HepG2 (cell line): ENCODE measurements around the gene DCHS2. TPM values are rescaled to one million over a fixed set of nuclear protein-coding genes. Genes with fewer than 3 reads are reported as not detected.

Source experiments
- ATAC-seq: fragments of 200-7000 bp; cut with Tn5 transposase; 3 replicates; pipeline ENCODE4 v1.9.1; 2020; ENCODE audit warnings: mild to moderate bottlenecking, moderate library complexity
- BruUV-seq: library from RNA; stranded (reverse); fragments of 400-500 nt; replicated peaks from 2 replicates; lab custom pipeline; 2021; lab: Mats Ljungman, UMichigan
- CTCF ChIA-PET: fragments of 300-600 bp; formaldehyde crosslinking; extraction: SDS; loops from one replicate; lab custom pipeline; 2021; ENCODE audit warnings: low total read pairs, inconsistent platforms, low intra/inter-chr PET ratio; lab: Yijun Ruan, JAX
- POLR2A ChIA-PET: fragments of 350-600 bp; sonication (Branson Sonifier 250); formaldehyde crosslinking; loops from one replicate; lab custom pipeline; 2020; ENCODE audit warnings: antibody characterized with exemption, inconsistent platforms; lab: Yijun Ruan, JAX
- DNase-seq: peaks from one replicate; pipeline ENCODE4 v3.0.0-alpha.2; 2015; ENCODE audit warnings: low spot score
- FAIRE-seq: peaks from 3 replicates; lab custom pipeline; 2011; peaks lifted over from hg19 to GRCh38; lab: Jason Lieb, UNC
- H2AFZ ChIP-seq: one replicate; pipeline ENCODE4 v1.6.1; 2011; ENCODE audit warnings: low read length, inconsistent platforms
- H3K27ac ChIP-seq: fragments of 300-600 bp; 3 replicates; pipeline ENCODE4 v1.8.0; 2011; ENCODE audit warnings: mixed run types, mild to moderate bottlenecking, mixed read lengths, low read length, inconsistent platforms; ENCODE audit not compliant: insufficient read depth; ENCODE audit errors: extremely low read length
- H3K27me3 ChIP-seq, 2 experiments: fragments of 200-600 bp in 1 of 2; 2 replicates in 1 of 2; 3 replicates in 1 of 2; pipeline versions ENCODE4 v1.6.0 to v1.8.0; 2011; ENCODE audit warnings: low read length in 2 of 2, mild to moderate bottlenecking in 2 of 2, moderate library complexity in 2 of 2, inconsistent platforms in 1 of 2; ENCODE audit not compliant: insufficient read depth in 2 of 2, control insufficient read depth in 1 of 2
- H3K36me3 ChIP-seq, 2 experiments: fragments of 200-600 bp in 1 of 2; replicated peaks in 1 of 2; 2 replicates in 1 of 2; 3 replicates in 1 of 2; pipeline versions ENCODE4 v1.5.1 to v1.8.0; 2011; ENCODE audit warnings: low read length in 2 of 2, inconsistent platforms in 1 of 2; ENCODE audit not compliant: insufficient read depth in 2 of 2, control insufficient read depth in 1 of 2
- H3K4me1 ChIP-seq: 2 replicates; pipeline ENCODE4 v1.5.1; 2012; ENCODE audit warnings: low read length, inconsistent platforms; ENCODE audit not compliant: insufficient read depth
- H3K4me2 ChIP-seq: 2 replicates; pipeline ENCODE4 v1.6.0; 2011; ENCODE audit warnings: low read depth, low read length, inconsistent platforms
- H3K4me3 ChIP-seq, 3 experiments: fragments of 200-600 bp in 1 of 3; sonication (generic), shearing (Covaris generic) in 1 of 3; replicated peaks in 1 of 3; 2 replicates each; pipeline ENCODE4 v1.5.1; 2011 to 2016; ENCODE audit warnings: low read length in 3 of 3, inconsistent platforms in 2 of 3, low read depth in 2 of 3, mild to moderate bottlenecking in 2 of 3, control low read depth in 1 of 3, mixed read lengths in 1 of 3; ENCODE audit not compliant: insufficient read depth in 1 of 3
- H3K79me2 ChIP-seq: one replicate; pipeline ENCODE4 v1.6.1; 2011; ENCODE audit warnings: low read length, inconsistent platforms; ENCODE audit not compliant: insufficient read depth
- H3K9ac ChIP-seq: 2 replicates; pipeline ENCODE4 v1.6.0; 2011; ENCODE audit warnings: mild to moderate bottlenecking, low read depth, low read length, inconsistent platforms; ENCODE audit not compliant: insufficient read depth
- H3K9me3 ChIP-seq: 2 replicates; pipeline ENCODE4 v1.5.1; 2012; ENCODE audit warnings: mild to moderate bottlenecking, low read length
- H4K20me1 ChIP-seq: 2 replicates; pipeline ENCODE4 v1.6.0; 2011; ENCODE audit warnings: inconsistent platforms, mild to moderate bottlenecking, low read length, moderate library complexity; ENCODE audit not compliant: insufficient read depth
- ATF1 ChIP-seq: IDR thresholded peaks from 2 replicates; pipeline ENCODE4 v1.6.1; 2016; ENCODE audit warnings: mild to moderate bottlenecking, control low read depth
- CBFB ChIP-seq: sonication (generic); formaldehyde crosslinking; IDR thresholded peaks from 2 replicates; pipeline ENCODE4 v1.4.0; 2020; ENCODE audit warnings: missing genetic modification reagents
- FOXK2 ChIP-seq: fragments of 450-650 bp; IDR thresholded peaks from 2 replicates; pipeline ENCODE4 v1.6.1; 2016
- GTF3A ChIP-seq: sonication (generic); formaldehyde crosslinking; conservative IDR thresholded peaks from 2 replicates; pipeline ENCODE4 v1.4.0; 2020; ENCODE audit warnings: mild to moderate bottlenecking, missing genetic modification reagents
- JUN ChIP-seq: sonication (generic); formaldehyde crosslinking; IDR thresholded peaks from 2 replicates; pipeline ENCODE4 v1.4.0; 2020; ENCODE audit warnings: mild to moderate bottlenecking, missing genetic modification reagents
- NR3C1 ChIP-seq: sonication (generic); formaldehyde crosslinking; IDR thresholded peaks from 2 replicates; pipeline ENCODE4 v1.4.0; 2020; ENCODE audit warnings: missing genetic modification reagents
- TBX3 ChIP-seq: fragments of 450-650 bp; IDR thresholded peaks from 2 replicates; pipeline ENCODE4 v1.6.1; 2017; ENCODE audit warnings: antibody characterized with exemption, mild to moderate bottlenecking, inconsistent platforms, borderline replicate concordance
- ZBTB43 ChIP-seq: sonication (generic); formaldehyde crosslinking; conservative IDR thresholded peaks from 2 replicates; pipeline ENCODE4 v1.4.0; 2020; ENCODE audit warnings: missing genetic modification reagents
- ZNF224 ChIP-seq: sonication (generic); formaldehyde crosslinking; IDR thresholded peaks from 2 replicates; pipeline ENCODE4 v1.5.0; 2020; ENCODE audit warnings: mild to moderate bottlenecking, missing genetic modification reagents
- ZNF256 ChIP-seq: sonication (generic); formaldehyde crosslinking; conservative IDR thresholded peaks from 2 replicates; pipeline ENCODE4 v1.4.0; 2020; ENCODE audit warnings: missing genetic modification reagents
- ZNF546 ChIP-seq: sonication (generic); formaldehyde crosslinking; conservative IDR thresholded peaks from 2 replicates; pipeline ENCODE4 v1.8.1; 2023; ENCODE audit warnings: mild to moderate bottlenecking, missing genetic modification reagents
- ZSCAN25 ChIP-seq: sonication (generic); formaldehyde crosslinking; IDR thresholded peaks from 2 replicates; pipeline ENCODE4 v1.8.0; 2022; ENCODE audit warnings: mild to moderate bottlenecking, missing genetic modification reagents
- WGBS: methylation state at CpG from one replicate; pipeline ENCODE4 v1.1.6; 2017; ENCODE audit warnings: low lambda C conversion rate; 5-methylcytosine and 5-hydroxymethylcytosine counted together
- in situ Hi-C: cut with HindIII; loops from 2 replicates; pipeline ENCODE4 v1.10.0; 2017; ENCODE audit warnings: low pct_unique_long_range_greater_than_20kb; ENCODE audit not compliant: extremely low pct_ligation_motif_present
- intact Hi-C: fragments of 100-400 bp; cut with micrococcal nuclease; formaldehyde crosslinking; loops from one replicate; pipeline ENCODE4 v1.10.0; 2022; ENCODE audit not compliant: unreplicated experiment
- polyA plus RNA-seq, 8 experiments: library from polyadenylated mRNA; depleted of rRNA in 3 of 8; stranded (reverse) in 7 of 8; unstranded in 1 of 8; fragments of >200 nt; fragmentation: Illumina TruSeq in 4 of 8; extraction: Trizol in 4 of 8; gene quantifications; 2 replicates each; pipeline versions ENCODE4 v1.2.1 to v1.2.3, GENCODE V29; 2011 to 2016; ENCODE audit warnings: low read depth in 4 of 8, missing spikeins in 1 of 8, mixed read lengths in 1 of 8; ENCODE audit not compliant: insufficient read depth in 1 of 8
- total RNA-seq, 5 experiments: library from RNA; depleted of rRNA; stranded (reverse); fragments of >200 nt; fragmentation: Illumina TruSeq; extraction: Trizol; gene quantifications; 2 replicates each; pipeline ENCODE4 v1.2.3, GENCODE V29; 2016; ENCODE audit warnings: low read depth in 1 of 5
- TF ChIP-seq, protein P1 (sequence below): sonication (generic); formaldehyde crosslinking; IDR thresholded peaks from 2 replicates; pipeline ENCODE4 v1.5.1; 2020; ENCODE audit warnings: missing genetic modification reagents, mild to moderate bottlenecking, borderline replicate concordance

Gene DCHS2
- total and polyA plus RNA-seq, 2 of the 13 experiments (the other 11 are each of a cell fraction or from before 2014, with no cell fraction given) = 0.03 TPM; not detected in 1

GRCh38 chr4:154529728-154530519, 38.3 kb upstream of the DCHS2 start:
- Histone ChIP-seq H2AFZ (no peak overlapping the region), H3K9me3 (no peaks in the 10 kb centered on the region), H3K4me1 (no peaks in the 10 kb centered on the region), H3K36me3 (no peaks in the 10 kb centered on the region; a peak in 1 of 5 replicates), H3K9ac (no peak overlapping the region), H3K27ac (no peak overlapping the region), H3K4me3 (no peak overlapping the region), H3K79me2 (no peaks in the 10 kb centered on the region), H3K4me2 (no peak overlapping the region), H3K27me3 (no peaks in the 10 kb centered on the region; a peak in 1 of 5 replicates), H4K20me1 (no peaks in the 10 kb centered on the region)
- ChIA-PET CTCF (no interaction called here), POLR2A (no interaction called here)
- intact Hi-C loops (no loop called here), in situ Hi-C loops (no loop called here)
- ATAC-seq (no peak), DNase-seq (no peak), FAIRE-seq (no peak)
- 8% methylated on average over 4 of the region's 4 CpGs for WGBS
- no TSS peak for BruUV-seq
- no peak for TF ChIP-seq CBFB

DNA sequence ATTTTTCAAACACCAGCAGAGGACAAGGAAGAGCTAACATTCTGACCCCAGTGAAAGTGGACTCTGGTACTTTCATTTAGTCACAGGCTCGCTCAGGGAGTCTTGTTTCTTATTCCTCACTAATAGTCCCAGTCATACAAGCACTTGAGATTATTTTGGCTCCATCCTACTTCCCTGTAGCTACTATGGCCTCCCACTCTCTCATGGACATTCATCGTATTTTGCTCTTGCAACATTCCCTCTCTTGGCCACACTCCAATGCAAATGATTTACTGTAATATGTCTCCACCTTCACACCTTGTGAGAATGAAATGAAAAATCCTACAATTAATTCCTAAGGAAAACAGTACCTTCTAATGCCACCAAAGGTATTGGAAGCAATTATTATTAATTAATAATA, 37.3 kb upstream of the DCHS2 start:
- ATAC-seq (no peak), FAIRE-seq (no peak), DNase-seq (no peak)
- H3K4me2 ChIP-seq = no peak overlapping the region
- H3K27me3 ChIP-seq = peaks cover 0 to 2% of the 10 kb centered on the region in 2 experiments; a peak in 1 of 5 replicates
- H4K20me1 ChIP-seq = no peaks in the 10 kb centered on the region
- H3K9me3 ChIP-seq = no peaks in the 10 kb centered on the region
- no peaks in the 10 kb centered on the region for H3K36me3 ChIP-seq
- H2AFZ ChIP-seq = no peak overlapping the region
- H3K4me1 ChIP-seq = no peaks in the 10 kb centered on the region
- intact Hi-C loops (no loop called here), in situ Hi-C loops (no loop called here)
- no TSS peak for BruUV-seq
- no peak overlapping the region for H3K9ac ChIP-seq
- ChIA-PET CTCF (no interaction called here), POLR2A (no interaction called here)
- H3K4me3 ChIP-seq = no peak overlapping the region
- 3% methylated on average over 2 of the region's 2 CpGs for WGBS
- no peak overlapping the region for H3K27ac ChIP-seq
- no peaks in the 10 kb centered on the region for H3K79me2 ChIP-seq
- no peak for TF ChIP-seq TBX3
- no peak for TF ChIP-seq FOXK2
- TF ChIP-seq ZSCAN25 (CRISPR knock-in tag) = no peak
- no peak for TF ChIP-seq ZNF256 (CRISPR knock-in tag)
- TF ChIP-seq ATF1 (CRISPR knock-in tag) = no peak
- TF ChIP-seq GTF3A (CRISPR knock-in tag) = no peak
- TF ChIP-seq ZBTB43 (CRISPR knock-in tag) = no peak
- no peak for TF ChIP-seq ZNF546 (CRISPR knock-in tag)
- TF ChIP-seq JUN (CRISPR knock-in tag) = no peak
- no peak for TF ChIP-seq ZNF224
- TF ChIP-seq, protein P1, sequence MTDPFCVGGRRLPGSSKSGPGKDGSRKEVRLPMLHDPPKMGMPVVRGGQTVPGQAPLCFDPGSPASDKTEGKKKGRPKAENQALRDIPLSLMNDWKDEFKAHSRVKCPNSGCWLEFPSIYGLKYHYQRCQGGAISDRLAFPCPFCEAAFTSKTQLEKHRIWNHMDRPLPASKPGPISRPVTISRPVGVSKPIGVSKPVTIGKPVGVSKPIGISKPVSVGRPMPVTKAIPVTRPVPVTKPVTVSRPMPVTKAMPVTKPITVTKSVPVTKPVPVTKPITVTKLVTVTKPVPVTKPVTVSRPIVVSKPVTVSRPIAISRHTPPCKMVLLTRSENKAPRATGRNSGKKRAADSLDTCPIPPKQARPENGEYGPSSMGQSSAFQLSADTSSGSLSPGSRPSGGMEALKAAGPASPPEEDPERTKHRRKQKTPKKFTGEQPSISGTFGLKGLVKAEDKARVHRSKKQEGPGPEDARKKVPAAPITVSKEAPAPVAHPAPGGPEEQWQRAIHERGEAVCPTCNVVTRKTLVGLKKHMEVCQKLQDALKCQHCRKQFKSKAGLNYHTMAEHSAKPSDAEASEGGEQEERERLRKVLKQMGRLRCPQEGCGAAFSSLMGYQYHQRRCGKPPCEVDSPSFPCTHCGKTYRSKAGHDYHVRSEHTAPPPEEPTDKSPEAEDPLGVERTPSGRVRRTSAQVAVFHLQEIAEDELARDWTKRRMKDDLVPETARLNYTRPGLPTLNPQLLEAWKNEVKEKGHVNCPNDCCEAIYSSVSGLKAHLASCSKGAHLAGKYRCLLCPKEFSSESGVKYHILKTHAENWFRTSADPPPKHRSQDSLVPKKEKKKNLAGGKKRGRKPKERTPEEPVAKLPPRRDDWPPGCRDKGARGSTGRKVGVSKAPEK (CRISPR knock-in tag) = no peak
- TF ChIP-seq NR3C1 (CRISPR knock-in tag) = no peak
